ENCODE measurements around the gene U2AF1L4. TPM values are rescaled to one million over a fixed set of nuclear protein-coding genes. Genes with fewer than 3 reads are reported as not detected.

Gene U2AF1L4
- total and polyA plus RNA-seq, 2 donors (not counting 1 experiment from before 2014, with no cell fraction given): 62.1 to 89.7 TPM

GRCh38 chr19:35775298-35776101 lies 30.3 kb upstream of the U2AF1L4 start, which contains the start of gene ARHGAP33:
ARHGAP33 (plus strand) TSS chr19:35775564; CDS start chr19:35775659, 95 bp downstream.
- ChIA-PET POLR2A (no interaction called here), CTCF (no interaction called here)
- peak within 1 kb of the TSS; percentile 62 for H3K9ac ChIP-seq (ENCODE audit: low read length)
- peak within 1 kb of the TSS in 1 of 2 donors; percentile 19 for H3K27ac ChIP-seq (ENCODE audit: low read length in 2 of 2)
- intact Hi-C loops (cut with micrococcal nuclease): loop anchor here (1.0 to 2.0 kb wide), 8 partner anchors 17 to 131 kb away; partner anchors contain the start of genes COX6B1, LIN37, PROSER3 and PSENEN
- DNase-seq: peak; percentile 99
- Mint-ChIP-seq H3K27me3 (no peaks in the 10 kb centered on the region), H3K27ac (peak within 1 kb of the TSS; percentile 43), H3K4me3 (peak within 1 kb of the TSS; percentile 86), H3K4me1 (peaks cover 10% of the 10 kb centered on the region), H3K9me3 (ENCODE audit: insufficient read depth) (no peaks in the 10 kb centered on the region)
- H3K4me2 ChIP-seq (replicated peaks; ENCODE audit: low read depth, low read length, poor library complexity, severe bottlenecking): peak within 1 kb of the TSS; percentile 90
- WGBS (ENCODE audit: insufficient coverage): 1% methylated on average over 69 of the region's 82 CpGs
- H3K27me3 ChIP-seq (replicated peaks in 1 of 4; ENCODE audit: control extremely low read depth in 1 of 4, control insufficient read depth in 3 of 4, insufficient read depth in 4 of 4, low read length in 3 of 4): no peaks in the 10 kb centered on the region
- H3K9me3 ChIP-seq (ENCODE audit: control extremely low read depth in 1 of 3, control insufficient read depth in 2 of 3, insufficient read depth in 1 of 3, low read length in 2 of 3): no peaks in the 10 kb centered on the region
- no peaks in the 10 kb centered on the region for H4K20me1 ChIP-seq (ENCODE audit: control insufficient read depth, insufficient read depth, low read length, poor library complexity, severe bottlenecking)
- H3K36me3 ChIP-seq (replicated peaks in 1 of 2; ENCODE audit: control extremely low read depth in 1 of 2, control insufficient read depth in 1 of 2, extremely low read depth in 1 of 2, insufficient read depth in 2 of 2, low read length in 1 of 2): peaks cover 0 to 2% of the 10 kb centered on the region in 2 experiments
- TF ChIP-seq CTCF (IDR thresholded peaks at IDR 0.05): no peak
- no peak for TF ChIP-seq EZH2 (IDR thresholded peaks at IDR 0.05; ENCODE audit: borderline replicate concordance, insufficient read depth, low read depth, low read length, poor library complexity, severe bottlenecking)
- H2AFZ ChIP-seq (ENCODE audit: insufficient read depth, low read depth, low read length, poor library complexity, severe bottlenecking): peak within 1 kb of the TSS; percentile 73
- peaks cover 4% of the 10 kb centered on the region for H3K79me2 ChIP-seq (ENCODE audit: control insufficient read depth, insufficient read depth, low read length)
- peak; percentile 99 for ATAC-seq (ENCODE audit: low read depth)
- H3K4me3 ChIP-seq (ENCODE audit: control extremely low read depth in 1 of 5, extremely low read depth in 1 of 5, insufficient read depth in 1 of 5, low read depth in 2 of 5, low read length in 4 of 5): peak within 1 kb of the TSS; percentile 26 to 68 (median 58)
- peaks cover 10 to 16% of the 10 kb centered on the region in 2 donors for H3K4me1 ChIP-seq (ENCODE audit: control insufficient read depth in 2 of 2, insufficient read depth in 2 of 2, low read length in 2 of 2)

- no peak for ATAC-seq (ENCODE audit: low read depth)
- H3K27me3 Mint-ChIP-seq: no peaks in the 10 kb centered on the region
- Histone ChIP-seq H3K9ac (ENCODE audit: low read length) (peak overlapping the region; percentile 62), H4K20me1 (ENCODE audit: control insufficient read depth, insufficient read depth, low read length, poor library complexity, severe bottlenecking) (no peaks in the 10 kb centered on the region), H3K9me3 (ENCODE audit: control extremely low read depth in 1 of 3, control insufficient read depth in 2 of 3, insufficient read depth in 1 of 3, low read length in 2 of 3) (no peaks in the 10 kb centered on the region), H3K36me3 (replicated peaks in 1 of 2; ENCODE audit: control extremely low read depth in 1 of 2, control insufficient read depth in 1 of 2, extremely low read depth in 1 of 2, insufficient read depth in 2 of 2, low read length in 1 of 2) (no peaks in the 10 kb centered on the region), H2AFZ (ENCODE audit: insufficient read depth, low read depth, low read length, poor library complexity, severe bottlenecking) (peak overlapping the region; percentile 46), H3K79me2 (ENCODE audit: control insufficient read depth, insufficient read depth, low read length) (peaks cover 4% of the 10 kb centered on the region), H3K27ac (ENCODE audit: low read length in 2 of 2) (no peak overlapping the region), H3K4me3 (ENCODE audit: control extremely low read depth in 1 of 5, extremely low read depth in 1 of 5, insufficient read depth in 1 of 5, low read depth in 2 of 5, low read length in 4 of 5) (peak overlapping the region; percentile 16 to 68 (median 58)), H3K4me2 (replicated peaks; ENCODE audit: low read depth, low read length, poor library complexity, severe bottlenecking) (peak overlapping the region; percentile 90), H3K4me1 (ENCODE audit: control insufficient read depth in 2 of 2, insufficient read depth in 2 of 2, low read length in 2 of 2) (peaks cover 10 to 16% of the 10 kb centered on the region in 2 donors), H3K27me3 (replicated peaks in 1 of 4; ENCODE audit: control extremely low read depth in 1 of 4, control insufficient read depth in 3 of 4, insufficient read depth in 4 of 4, low read length in 3 of 4) (no peaks in the 10 kb centered on the region)
- H3K9me3 Mint-ChIP-seq (ENCODE audit: insufficient read depth): no peaks in the 10 kb centered on the region
- POLR2A ChIA-PET: no interaction called here
- intact Hi-C loops (cut with micrococcal nuclease): loop anchor here (1.0 to 2.0 kb wide), 8 partner anchors 17 to 131 kb away; partner anchors contain the start of genes COX6B1, LIN37, PROSER3 and PSENEN
- 34% methylated on average over 9 of the region's 9 CpGs for WGBS (ENCODE audit: insufficient coverage)
- no peak for DNase-seq
- H3K4me3 Mint-ChIP-seq: peak overlapping the region; percentile 86
- TF ChIP-seq EZH2 (IDR thresholded peaks at IDR 0.05; ENCODE audit: borderline replicate concordance, insufficient read depth, low read depth, low read length, poor library complexity, severe bottlenecking): no peak
- no peak for TF ChIP-seq CTCF (IDR thresholded peaks at IDR 0.05)
- CTCF ChIA-PET: no interaction called here
- peaks cover 10% of the 10 kb centered on the region for H3K4me1 Mint-ChIP-seq
- peak overlapping the region; percentile 43 for H3K27ac Mint-ChIP-seq
Measured at GRCh38 chr19:35775046-35775297, 29.8 kb upstream of the U2AF1L4 start.
